Glutamatergic neuron (in vitro differentiated cells): ENCODE measurements around the gene ENOSF1. TPM values are rescaled to one million over a fixed set of nuclear protein-coding genes. Genes with fewer than 3 reads are reported as not detected.

Source experiments
- DNase-seq: peaks from one replicate; pipeline ENCODE4 v3.0.0; 2022
- H3K27ac Mint-ChIP-seq: one replicate; pipeline ENCODE4 v1.8.0; 2020; ENCODE audit warnings: mild to moderate bottlenecking, mixed read lengths, inconsistent platforms; ENCODE audit not compliant: unreplicated experiment
- H3K27me3 Mint-ChIP-seq: one replicate; pipeline ENCODE4 v1.8.0; 2020; ENCODE audit warnings: mild to moderate bottlenecking, moderate library complexity, mixed read lengths, inconsistent platforms; ENCODE audit not compliant: unreplicated experiment
- H3K36me3 Mint-ChIP-seq: one replicate; pipeline ENCODE4 v1.8.0; 2020; ENCODE audit warnings: mild to moderate bottlenecking, mixed read lengths, inconsistent platforms; ENCODE audit not compliant: unreplicated experiment
- H3K4me1 Mint-ChIP-seq: one replicate; pipeline ENCODE4 v1.8.0; 2020; ENCODE audit warnings: mild to moderate bottlenecking, low read depth, mixed read lengths, inconsistent platforms; ENCODE audit not compliant: unreplicated experiment
- H3K4me3 Mint-ChIP-seq: one replicate; pipeline ENCODE4 v1.8.0; 2020; ENCODE audit warnings: mild to moderate bottlenecking, mixed read lengths, inconsistent platforms; ENCODE audit not compliant: unreplicated experiment
- H3K9me3 Mint-ChIP-seq: one replicate; pipeline ENCODE4 v1.8.0; 2020; ENCODE audit warnings: mild to moderate bottlenecking, moderate library complexity, mixed read lengths, inconsistent platforms; ENCODE audit not compliant: unreplicated experiment
- total RNA-seq: library from RNA; stranded (reverse); fragmentation: NEBNext Ultra II Directional; extraction: Animal tissue kit (Norgen Biotek cat#: 25700); gene quantifications from one replicate; pipeline ENCODE4 v1.2.1, GENCODE V29; 2021; ENCODE audit not compliant: unreplicated experiment
- TF ChIP-seq, protein P1 (sequence below): fragments of 200-600 bp; sonication (generic); IDR thresholded peaks from one replicate; pipeline ENCODE4 v1.5.0; 2021; ENCODE audit not compliant: partially characterized antibody, unreplicated experiment

Gene ENOSF1
- total RNA-seq, 1 donor from 2014 or later, result 9.7 TPM

DNA sequence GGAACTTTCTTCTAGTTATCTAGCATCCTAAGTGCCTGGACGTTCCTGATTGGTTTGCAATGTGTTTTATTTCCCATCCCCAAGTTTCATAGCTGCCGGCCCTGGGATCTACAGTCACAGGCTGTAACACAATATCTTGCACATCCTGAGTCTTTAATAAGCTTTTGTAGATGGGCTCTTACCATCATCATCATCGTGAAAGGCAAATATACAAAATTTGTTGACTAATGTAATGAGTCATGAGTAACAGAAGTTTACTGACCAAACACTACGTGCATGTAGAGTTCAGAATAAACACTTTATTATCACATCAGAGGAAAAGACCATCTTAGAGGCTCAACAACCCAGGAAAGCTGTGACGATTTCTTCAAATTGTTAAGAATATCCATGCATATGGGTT lies 63.1 kb downstream of the ENOSF1 start:
- H3K4me3 Mint-ChIP-seq, result no peak overlapping the region
- H3K27me3 Mint-ChIP-seq, result peaks cover 2% of the 10 kb centered on the region
- no peaks in the 10 kb centered on the region for H3K36me3 Mint-ChIP-seq
- TF ChIP-seq, protein P1, sequence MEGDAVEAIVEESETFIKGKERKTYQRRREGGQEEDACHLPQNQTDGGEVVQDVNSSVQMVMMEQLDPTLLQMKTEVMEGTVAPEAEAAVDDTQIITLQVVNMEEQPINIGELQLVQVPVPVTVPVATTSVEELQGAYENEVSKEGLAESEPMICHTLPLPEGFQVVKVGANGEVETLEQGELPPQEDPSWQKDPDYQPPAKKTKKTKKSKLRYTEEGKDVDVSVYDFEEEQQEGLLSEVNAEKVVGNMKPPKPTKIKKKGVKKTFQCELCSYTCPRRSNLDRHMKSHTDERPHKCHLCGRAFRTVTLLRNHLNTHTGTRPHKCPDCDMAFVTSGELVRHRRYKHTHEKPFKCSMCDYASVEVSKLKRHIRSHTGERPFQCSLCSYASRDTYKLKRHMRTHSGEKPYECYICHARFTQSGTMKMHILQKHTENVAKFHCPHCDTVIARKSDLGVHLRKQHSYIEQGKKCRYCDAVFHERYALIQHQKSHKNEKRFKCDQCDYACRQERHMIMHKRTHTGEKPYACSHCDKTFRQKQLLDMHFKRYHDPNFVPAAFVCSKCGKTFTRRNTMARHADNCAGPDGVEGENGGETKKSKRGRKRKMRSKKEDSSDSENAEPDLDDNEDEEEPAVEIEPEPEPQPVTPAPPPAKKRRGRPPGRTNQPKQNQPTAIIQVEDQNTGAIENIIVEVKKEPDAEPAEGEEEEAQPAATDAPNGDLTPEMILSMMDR, result no peak
- DNase-seq, result no peak
- H3K27ac Mint-ChIP-seq, result no peak overlapping the region
- H3K4me1 Mint-ChIP-seq, result no peaks in the 10 kb centered on the region
- no peaks in the 10 kb centered on the region for H3K9me3 Mint-ChIP-seq

DNA sequence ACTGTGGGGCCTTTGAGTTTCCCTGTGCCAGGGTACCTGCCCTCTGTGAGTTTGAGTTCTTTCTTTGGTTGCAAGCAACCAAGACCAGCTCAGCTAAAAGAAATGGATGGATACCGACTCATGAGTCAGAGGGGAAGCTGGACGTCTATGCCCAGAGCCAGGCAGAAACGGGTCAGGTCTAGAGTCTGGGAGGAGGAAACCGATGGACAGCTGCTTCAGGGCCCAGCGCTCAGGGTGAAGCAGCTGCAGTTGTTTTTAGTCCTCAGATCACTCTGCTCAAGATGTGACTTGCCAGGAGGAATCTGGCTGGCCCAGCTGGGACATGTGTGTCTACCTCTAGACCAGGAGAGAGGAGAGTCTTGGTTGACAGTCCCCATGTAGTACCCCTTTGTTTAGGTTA lies 65.1 kb downstream of the ENOSF1 start:
- no peak overlapping the region for H3K4me3 Mint-ChIP-seq
- DNase-seq, result no peak
- peaks cover 2% of the 10 kb centered on the region for H3K27me3 Mint-ChIP-seq
- H3K9me3 Mint-ChIP-seq, result no peaks in the 10 kb centered on the region
- H3K4me1 Mint-ChIP-seq, result no peaks in the 10 kb centered on the region
- H3K27ac Mint-ChIP-seq, result no peak overlapping the region
- TF ChIP-seq, protein P1, result no peak
- no peaks in the 10 kb centered on the region for H3K36me3 Mint-ChIP-seq

DNA sequence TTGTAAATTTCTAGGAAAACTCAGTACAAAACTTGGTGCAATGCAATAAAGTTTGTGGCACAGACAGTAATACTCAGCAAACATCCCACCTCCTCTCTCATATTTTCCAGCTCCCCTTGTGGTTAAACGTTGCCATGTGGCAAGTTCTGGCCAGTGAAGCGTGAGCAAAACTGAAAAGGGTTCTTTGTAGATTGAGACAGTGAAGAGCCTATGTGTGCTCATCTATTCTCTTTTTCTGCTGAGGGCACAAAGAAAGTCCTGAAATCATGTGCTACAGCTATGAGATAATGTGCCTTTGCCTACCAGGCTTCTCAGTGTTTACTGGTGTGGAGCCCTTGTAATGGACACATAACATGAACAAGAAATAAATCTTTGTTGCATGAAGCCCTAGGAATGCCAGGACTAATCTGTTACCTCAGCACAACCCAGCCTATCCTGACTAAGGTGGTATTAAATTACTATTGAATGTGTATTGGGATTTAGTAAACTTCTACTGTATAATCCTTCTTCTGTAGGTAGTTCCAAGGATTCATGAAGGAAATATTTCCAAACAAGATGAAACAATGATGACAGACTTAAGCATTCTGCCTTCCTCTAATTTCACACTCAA lies 67.9 kb downstream of the ENOSF1 start:
- no peak overlapping the region for H3K4me3 Mint-ChIP-seq
- peaks cover 2% of the 10 kb centered on the region for H3K27me3 Mint-ChIP-seq
- TF ChIP-seq, protein P1, result no peak
- H3K9me3 Mint-ChIP-seq, result no peaks in the 10 kb centered on the region
- H3K4me1 Mint-ChIP-seq, result no peaks in the 10 kb centered on the region
- H3K36me3 Mint-ChIP-seq, result no peaks in the 10 kb centered on the region
- no peak overlapping the region for H3K27ac Mint-ChIP-seq
- no peak for DNase-seq

DNA sequence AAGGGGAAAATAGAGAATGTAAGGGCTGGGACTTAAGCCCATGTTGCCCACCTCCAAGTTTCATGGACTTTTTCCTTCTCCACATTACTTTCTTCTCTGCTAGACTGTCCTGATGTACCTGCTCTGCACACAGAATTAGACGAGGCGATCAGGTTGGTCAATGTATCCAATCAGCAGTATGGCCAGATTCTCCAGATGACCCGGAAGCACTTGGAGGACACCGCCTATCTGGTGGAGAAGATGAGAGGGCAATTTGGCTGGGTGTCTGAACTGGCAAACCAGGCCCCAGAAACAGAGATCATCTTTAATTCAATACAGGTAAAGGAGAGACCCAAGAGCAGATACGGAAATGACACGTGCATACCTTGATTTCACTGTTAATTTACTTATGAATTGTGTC lies 71.2 kb downstream of the ENOSF1 start:
- DNase-seq, result no peak
- Mint-ChIP-seq H3K4me3 (no peak overlapping the region), H3K27ac (no peak overlapping the region), H3K36me3 (no peaks in the 10 kb centered on the region), H3K27me3 (no peaks in the 10 kb centered on the region), H3K9me3 (no peaks in the 10 kb centered on the region), H3K4me1 (no peaks in the 10 kb centered on the region)
- TF ChIP-seq, protein P1, result no peak

DNA sequence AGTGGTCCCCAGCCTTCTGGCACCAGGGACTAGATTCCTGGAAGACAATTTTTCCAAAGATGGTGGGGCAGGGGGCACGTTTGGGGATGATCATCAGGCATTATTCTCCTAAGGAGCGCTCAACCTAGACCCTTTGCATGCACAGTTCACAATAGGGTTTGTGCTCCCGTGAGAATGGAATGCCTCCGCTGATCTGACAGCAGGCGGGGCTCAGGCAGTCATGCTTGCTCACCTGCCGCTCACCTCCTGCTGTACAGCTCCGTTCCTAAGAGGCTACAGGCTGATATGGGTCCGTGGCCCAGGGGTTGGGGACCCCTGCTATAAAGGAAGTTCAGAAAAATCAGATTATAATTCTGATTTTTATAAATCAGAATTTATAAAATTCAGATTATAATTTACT lies 77.3 kb downstream of the ENOSF1 start:
- H3K4me3 Mint-ChIP-seq, result no peak overlapping the region
- no peak for DNase-seq
- no peaks in the 10 kb centered on the region for H3K9me3 Mint-ChIP-seq
- H3K27me3 Mint-ChIP-seq, result no peaks in the 10 kb centered on the region
- H3K27ac Mint-ChIP-seq, result no peak overlapping the region
- TF ChIP-seq, protein P1, result no peak
- no peaks in the 10 kb centered on the region for H3K4me1 Mint-ChIP-seq
- H3K36me3 Mint-ChIP-seq, result no peaks in the 10 kb centered on the region
